ENCODE results near the gene MARCHF10.

MARCHF10 gene

GRCh38 chr17:62821189-62822079 is 13.3 kb upstream of the MARCHF10 start:
- DNase-seq, result no peak

GRCh38 chr17:62819511-62820221 is 11.6 kb upstream of the MARCHF10 start:
- peak; percentile 36 for DNase-seq

DNA sequence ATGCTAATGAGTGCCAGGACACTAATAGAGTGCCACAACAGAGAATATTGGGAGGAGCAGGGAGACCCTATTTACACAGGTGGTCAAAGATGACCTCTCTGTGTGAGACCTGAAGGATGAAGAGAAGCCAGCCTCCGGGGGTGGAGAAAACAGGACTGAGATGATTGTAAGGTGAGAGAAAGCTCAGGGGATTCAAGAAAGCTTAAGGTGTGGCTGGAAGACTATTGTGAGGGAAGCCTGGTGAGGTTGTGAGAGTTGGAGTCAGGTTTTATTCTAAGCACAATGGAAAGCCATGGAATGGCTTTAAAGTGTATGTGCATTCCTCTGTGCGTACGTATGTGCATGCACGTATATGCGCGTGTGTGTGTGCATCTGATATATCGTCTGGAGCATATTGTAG is 10.4 kb upstream of the MARCHF10 start:
- DNase-seq, result no peak

DNA sequence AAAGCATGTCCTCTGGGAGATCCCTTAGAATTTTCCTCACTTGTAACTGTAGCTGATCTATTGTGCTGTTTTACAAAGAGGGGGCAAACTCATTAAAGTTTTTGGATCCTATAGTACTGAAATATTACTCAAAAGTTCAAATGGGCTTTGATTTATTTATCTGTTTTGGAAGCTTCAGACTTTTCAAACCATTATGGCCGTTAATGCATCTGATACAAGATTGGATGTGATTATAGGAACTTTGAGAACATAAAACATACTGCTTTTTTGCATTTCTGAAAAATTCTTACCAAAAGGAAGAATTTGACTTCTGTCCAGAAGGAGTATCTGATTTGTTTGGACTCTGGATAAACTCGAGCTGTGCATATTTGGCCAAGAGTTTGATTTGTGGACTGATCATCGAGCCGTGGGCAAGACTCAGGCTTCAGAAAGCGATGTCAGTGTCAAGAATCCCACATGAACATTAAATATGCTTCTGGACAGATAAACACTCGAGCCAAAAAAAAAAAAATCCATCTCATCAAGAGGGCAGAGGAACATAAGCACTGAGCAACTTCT is 8.2 kb upstream of the MARCHF10 start:
- DNase-seq, result no peak

- DNase-seq, result no peak
Observed at GRCh38 chr17:62809656-62810055, 1.5 kb upstream of the MARCHF10 start.

DNA sequence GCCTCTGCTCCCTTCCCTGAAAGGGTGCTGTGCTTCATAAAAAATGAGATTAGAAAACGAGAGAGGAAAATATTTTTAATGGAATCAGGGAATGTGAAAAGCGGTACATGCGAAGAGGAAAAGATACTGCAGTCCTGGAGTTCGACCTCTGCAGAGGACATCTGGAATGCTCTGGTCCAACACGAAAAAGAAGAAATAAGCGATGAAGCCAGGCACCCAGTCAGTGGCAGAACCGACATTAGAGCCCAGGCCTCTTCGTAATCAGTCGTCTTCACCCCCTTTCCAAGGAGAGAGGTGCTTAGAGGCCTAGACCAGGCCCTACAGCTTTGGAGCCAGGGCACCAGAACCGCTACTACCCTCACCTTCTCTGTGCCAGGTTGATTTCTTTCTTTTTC is 459 bp upstream of the MARCHF10 start:
- DNase-seq, result no peak

- DNase-seq, result no peak
Observed at GRCh38 chr17:62805234-62805633, 2.9 kb downstream of the MARCHF10 start.

DNA sequence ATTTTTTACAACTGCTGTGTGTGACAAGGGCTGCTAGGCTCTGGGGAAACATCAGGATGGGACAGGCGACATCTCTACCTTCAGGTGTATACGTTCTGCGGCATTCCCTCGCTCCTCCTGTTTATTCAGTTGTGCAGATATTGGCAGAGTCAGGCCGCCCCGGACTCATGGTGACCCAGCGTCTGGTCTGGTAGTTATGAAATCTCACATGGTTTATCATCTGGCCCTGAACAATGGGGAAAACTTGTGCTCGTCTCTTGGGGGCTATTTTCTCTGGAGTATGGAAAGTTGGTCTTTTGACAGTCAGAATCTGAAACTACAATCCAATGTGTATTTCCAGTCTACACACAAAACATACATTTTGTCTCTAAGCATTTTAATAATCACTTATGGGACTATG is 3.3 kb downstream of the MARCHF10 start:
- no peak for DNase-seq

GRCh38 chr17:62804025-62804424 is 4.1 kb downstream of the MARCHF10 start:
- DNase-seq, result no peak

DNA sequence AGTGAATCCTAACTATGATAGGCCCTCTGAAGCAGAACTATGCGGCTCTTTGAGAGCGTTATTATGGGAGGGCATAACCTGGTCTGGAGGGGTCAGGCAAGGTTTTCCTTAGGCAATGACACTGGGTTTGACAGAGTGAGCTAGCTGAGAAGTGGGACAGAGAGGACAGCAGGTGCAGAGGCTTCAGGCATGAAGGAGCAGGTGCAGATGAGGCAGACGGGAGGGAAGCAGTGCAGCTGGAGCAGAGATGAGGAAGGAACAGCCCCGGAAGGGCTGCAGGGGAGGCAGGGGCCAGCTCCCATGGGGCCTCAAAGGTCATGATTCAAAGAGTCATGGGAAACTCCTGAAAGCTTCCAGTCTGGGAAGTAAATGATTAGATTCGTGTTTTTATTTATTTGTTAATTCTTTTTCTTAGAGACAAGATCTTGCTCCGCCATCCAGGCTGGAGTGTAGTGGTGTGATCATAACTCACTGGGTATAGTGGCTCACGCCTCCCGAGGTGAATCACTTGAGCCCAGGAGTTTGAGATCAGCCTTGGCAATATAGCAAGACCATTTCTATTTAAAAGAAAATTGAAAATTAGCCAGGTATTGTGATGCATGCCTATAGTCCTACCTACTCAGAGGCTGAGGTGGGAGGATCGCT is 5.4 kb downstream of the MARCHF10 start:
- peak; percentile 85 for DNase-seq

DNA sequence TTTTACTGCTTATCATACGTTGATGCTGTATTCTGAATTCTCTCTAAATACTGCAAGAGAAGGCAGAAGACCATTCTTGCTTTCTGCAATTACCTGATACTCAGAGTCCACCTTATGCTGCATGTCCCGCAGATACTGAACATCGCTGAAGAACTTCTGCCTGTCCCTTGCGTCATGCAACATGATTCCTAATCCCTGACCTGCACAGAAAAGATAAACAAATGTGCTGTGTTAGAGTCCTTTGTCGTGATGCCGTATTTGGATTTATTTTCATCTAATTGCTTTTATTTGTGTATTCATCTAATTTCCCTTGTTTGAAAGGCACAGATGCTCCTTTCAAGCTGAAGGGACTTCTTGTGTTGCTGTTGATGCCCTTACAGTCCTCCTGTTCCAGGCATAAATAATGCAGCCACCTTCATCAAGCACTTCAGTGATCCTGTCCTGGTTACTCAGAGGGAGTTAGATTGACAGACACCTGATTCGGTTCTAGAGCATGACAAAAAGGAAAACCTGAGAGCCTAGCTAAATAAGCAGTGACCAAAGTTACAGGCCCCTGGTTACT is 6.5 kb downstream of the MARCHF10 start:
- peak; percentile 44 for DNase-seq

GRCh38 chr17:62800585-62800984 is 7.5 kb downstream of the MARCHF10 start:
- peak; percentile 60 for DNase-seq

GRCh38 chr17:62797959-62798358 is 10.2 kb downstream of the MARCHF10 start:
- DNase-seq, result no peak

DNA sequence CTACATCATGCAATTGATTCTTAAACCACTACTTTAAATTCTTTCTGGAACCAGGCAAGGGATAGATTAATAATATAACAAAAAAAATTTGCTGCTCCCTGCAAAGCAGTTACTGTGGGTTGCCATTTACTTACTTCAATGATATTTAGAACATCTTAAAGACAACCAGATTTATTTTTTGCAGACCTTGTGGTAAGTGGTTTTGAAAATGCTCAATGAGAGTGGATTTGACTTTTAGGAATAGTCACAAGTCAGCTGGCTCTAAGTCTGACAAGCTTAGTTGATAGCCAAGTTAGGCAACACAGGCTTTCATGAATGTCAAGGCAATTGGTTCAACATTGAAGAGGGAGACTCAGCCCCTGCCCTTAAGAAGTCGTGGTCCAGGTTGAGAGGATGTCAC is 11.8 kb downstream of the MARCHF10 start:
- DNase-seq, result no peak

GRCh38 chr17:62794666-62794971 is 13.5 kb downstream of the MARCHF10 start:
- no peak for DNase-seq

DNA sequence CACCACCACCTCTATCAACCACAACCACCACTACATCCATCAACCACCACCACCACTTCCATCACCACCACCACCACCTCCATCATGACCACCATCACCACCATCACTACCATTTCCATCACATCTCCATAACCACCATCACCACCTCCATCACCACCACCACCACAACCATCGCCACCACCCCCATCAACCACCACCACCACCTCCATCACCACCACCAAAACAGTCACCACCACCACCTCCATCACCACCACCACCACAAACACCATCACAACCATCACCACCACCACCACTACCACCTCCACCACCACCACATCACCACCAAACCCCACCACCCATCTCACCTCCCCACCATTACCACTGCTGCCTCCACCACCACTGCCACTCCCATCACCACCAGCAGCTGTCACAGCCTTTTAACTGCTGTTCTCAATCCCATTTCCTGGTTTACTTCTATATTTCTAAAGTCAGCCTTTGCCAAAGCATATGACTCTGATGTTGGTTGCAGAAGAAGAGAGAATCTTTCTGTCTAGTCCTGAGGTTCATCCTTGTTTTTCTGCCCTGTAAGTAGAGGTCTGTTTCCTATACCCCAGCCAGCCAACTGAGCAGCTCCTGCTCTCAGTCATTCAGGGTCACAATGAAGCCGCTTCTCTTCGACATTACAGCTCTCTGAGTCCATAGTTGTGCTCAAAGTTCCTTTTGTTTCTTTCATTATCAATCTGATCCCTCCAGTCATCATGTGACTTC is 14.0 kb downstream of the MARCHF10 start:
- DNase-seq, result no peak

DNA sequence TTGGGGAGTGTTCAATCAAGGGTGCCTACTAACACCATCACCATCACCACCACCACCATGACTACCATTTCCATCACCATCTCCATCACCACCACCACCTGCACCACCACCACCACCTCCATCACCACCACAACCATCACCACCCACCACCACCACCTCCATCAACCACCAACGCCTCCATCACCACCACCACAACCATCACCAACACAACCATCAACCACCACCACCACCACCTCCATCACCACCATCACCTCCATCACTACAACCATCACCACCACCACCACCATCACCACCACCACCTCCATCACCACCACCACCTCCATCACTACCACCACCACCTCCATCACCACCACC is 15.7 kb downstream of the MARCHF10 start:
- no peak for DNase-seq

DNA sequence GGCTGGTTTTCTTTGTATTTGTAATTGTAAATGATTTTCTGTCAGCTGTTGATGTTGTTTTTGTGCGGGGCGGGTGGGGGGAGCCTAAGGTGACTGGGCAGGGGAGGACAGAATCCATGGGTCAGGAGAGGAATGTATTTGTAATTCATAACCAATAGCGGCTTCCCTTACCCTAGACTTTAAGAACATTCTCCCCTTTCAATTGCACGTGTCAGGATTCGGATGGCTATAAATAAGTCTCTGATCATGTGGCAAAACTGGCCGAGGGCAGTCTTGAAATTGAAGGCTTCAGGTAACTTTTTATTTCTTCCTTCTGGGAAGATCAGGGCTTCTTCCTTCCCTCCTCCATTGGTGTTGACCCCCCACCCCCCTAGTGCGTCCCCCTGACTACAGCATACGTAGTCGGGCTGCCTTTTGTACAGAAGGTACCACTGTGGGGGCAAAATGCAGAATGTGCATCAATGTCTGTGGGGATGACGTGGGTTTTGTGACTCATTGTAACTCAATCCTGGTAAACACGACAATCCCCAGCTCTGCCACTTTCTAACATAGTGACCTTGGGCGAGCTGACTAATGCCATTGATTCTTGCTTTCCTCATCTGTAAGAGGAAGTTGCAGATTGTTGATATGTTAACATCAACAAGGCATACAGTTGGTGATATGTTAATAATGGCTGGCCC is 16.2 kb downstream of the MARCHF10 start:
- DNase-seq, result no peak

DNA sequence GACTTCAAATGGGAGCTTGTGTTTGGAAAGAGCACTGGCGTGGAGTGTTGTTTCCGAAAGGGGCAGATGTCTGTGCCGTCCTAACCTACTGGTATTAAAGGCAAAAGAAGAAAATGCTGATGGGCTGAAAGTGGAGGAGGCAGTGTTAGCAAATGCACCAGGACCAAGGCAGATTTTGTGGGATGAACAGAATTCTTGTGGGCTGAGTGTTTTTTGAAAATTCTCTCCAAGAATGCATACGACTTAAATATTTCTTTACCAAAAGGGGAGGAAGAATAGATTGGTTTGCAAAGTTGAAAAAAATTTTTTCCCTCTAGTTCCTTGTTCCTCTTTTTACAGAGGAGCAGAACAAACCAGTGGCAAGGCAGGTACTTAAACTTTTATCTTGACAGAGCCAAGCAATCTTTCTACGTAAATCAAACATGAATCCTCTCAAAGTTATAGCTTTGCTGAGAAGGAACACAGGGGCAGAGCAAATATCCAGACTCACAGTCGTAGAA is 16.8 kb downstream of the MARCHF10 start:
- DNase-seq, result no peak

DNA sequence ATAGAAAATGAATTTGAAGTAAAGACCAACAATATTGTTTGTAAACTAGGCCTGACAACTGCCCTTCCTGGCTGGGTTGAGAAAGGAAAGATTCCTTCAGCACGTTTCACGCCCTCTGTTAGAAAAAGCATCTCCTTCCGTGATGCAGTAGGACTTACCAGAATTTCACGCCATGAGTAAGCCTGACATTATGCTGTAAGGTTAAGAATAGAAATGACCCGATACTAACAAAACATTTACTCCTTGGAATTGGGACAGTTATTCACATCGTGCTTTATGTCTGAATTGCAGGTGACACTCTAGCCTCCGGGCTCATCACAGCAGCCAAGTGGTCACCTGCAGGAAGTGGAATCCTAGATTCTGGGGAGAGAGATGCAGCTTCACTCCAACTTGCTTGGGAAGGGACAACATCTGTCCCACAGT is 17.5 kb downstream of the MARCHF10 start:
- DNase-seq, result no peak

GRCh38 chr17:62787366-62787765 is 20.7 kb downstream of the MARCHF10 start:
- no peak for DNase-seq

GRCh38 chr17:62786646-62787045 is 21.5 kb downstream of the MARCHF10 start:
- DNase-seq, result no peak
